Measurements from ENCODE around the gene PSME4.
"Not testable (repeated sequence)": the region's sequence is repeated elsewhere in the genome, so short reads cannot be mapped to it uniquely, and the experiment has no call there.

The PSME4 gene

DNA sequence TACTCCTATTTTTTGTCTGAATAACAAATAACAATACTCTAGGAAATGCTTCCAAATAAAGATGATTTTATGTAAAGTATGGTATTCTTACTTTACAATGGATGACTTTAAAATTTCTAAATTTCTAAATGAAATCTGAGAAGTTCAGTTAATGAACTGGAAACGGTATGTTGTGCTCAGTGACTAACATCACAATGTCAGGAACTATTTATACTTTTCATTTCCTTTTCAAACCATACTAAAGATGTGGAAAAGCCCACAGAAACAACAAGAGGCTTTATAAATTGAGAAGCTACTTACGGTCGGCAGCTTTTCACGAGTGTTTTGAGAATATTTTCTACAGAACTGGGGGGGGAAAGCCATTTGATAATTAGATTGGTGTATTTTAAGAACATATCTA is 31.1 kb downstream of the PSME4 start:
- Histone ChIP-seq H3K9me3 (ENCODE audit: control insufficient read depth in 1 of 2, low read length in 2 of 2) (no peaks in the 10 kb centered on the region), H3K27ac (ENCODE audit: low read depth, low read length) (no peak overlapping the region), H3K27me3 (ENCODE audit: control insufficient read depth in 1 of 2, insufficient read depth in 2 of 2, low read length in 2 of 2) (no peaks in the 10 kb centered on the region), H3K36me3 (ENCODE audit: control insufficient read depth in 1 of 2, insufficient read depth in 2 of 2, low read length in 2 of 2) (peaks cover 8 to 34% of the 10 kb centered on the region in 2 donors), H3K4me1 (ENCODE audit: control insufficient read depth in 1 of 2, insufficient read depth in 2 of 2, low read length in 2 of 2) (peaks cover 0 to 6% of the 10 kb centered on the region in 2 donors), H3K4me3 (ENCODE audit: low read depth in 1 of 2, low read length in 2 of 2) (no peak overlapping the region), H3K9ac (ENCODE audit: low read depth in 1 of 2, low read length in 2 of 2) (no peak overlapping the region)

DNA sequence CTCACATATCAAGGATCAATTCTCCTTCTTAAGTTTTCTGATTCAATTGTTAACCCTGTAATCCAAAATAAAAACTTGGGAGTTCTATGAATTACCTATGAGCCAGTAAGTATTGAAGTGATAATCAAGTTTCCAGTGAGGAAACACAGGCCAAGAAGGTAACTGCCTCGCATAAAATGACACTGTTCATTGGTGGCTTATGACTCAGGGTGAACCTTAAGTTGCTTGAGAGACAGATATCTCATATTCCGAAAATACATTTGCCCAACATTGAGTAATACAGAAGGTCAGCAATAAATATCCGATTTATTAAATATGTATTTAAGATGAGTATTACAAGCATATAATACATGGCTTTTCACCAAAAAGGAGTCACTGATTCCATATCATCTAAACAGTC is 31.9 kb downstream of the PSME4 start:
- Histone ChIP-seq H3K27me3 (ENCODE audit: control insufficient read depth in 1 of 2, insufficient read depth in 2 of 2, low read length in 2 of 2) (no peaks in the 10 kb centered on the region), H3K9ac (ENCODE audit: low read depth in 1 of 2, low read length in 2 of 2) (no peak overlapping the region), H3K4me1 (ENCODE audit: control insufficient read depth in 1 of 2, insufficient read depth in 2 of 2, low read length in 2 of 2) (peaks cover 0 to 6% of the 10 kb centered on the region in 2 donors), H3K36me3 (ENCODE audit: control insufficient read depth in 1 of 2, insufficient read depth in 2 of 2, low read length in 2 of 2) (peaks cover 8 to 40% of the 10 kb centered on the region in 2 donors), H3K27ac (ENCODE audit: low read depth, low read length) (no peak overlapping the region), H3K4me3 (ENCODE audit: low read depth in 1 of 2, low read length in 2 of 2) (no peak overlapping the region), H3K9me3 (ENCODE audit: control insufficient read depth in 1 of 2, low read length in 2 of 2) (no peaks in the 10 kb centered on the region)

DNA sequence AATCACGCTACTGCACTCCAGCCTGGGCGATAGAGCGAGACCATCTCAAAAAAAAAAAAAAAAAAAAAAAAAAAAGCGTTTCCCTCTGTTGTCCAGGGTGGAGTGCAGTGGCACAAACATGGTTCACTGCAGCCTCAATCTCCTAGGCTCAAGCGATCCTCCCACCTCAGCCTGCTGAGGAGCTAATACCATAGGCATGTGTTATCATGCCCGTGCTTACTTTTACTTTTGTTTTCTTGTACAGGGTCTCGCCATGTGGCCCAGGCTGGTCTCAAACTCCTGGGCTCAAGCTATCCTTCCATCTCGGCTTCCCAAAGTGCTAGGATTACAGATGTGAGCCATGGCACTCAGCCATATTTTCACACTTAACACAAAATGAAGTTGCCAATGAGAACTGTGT is 37.5 kb downstream of the PSME4 start:
- Histone ChIP-seq H3K4me1 (ENCODE audit: control insufficient read depth in 1 of 2, insufficient read depth in 2 of 2, low read length in 2 of 2) (no peaks in the 10 kb centered on the region), H3K27me3 (ENCODE audit: control insufficient read depth in 1 of 2, insufficient read depth in 2 of 2, low read length in 2 of 2) (no peaks in the 10 kb centered on the region), H3K4me3 (ENCODE audit: low read depth in 1 of 2, low read length in 2 of 2) (no peak overlapping the region), H3K9me3 (ENCODE audit: control insufficient read depth in 1 of 2, low read length in 2 of 2) (no peaks in the 10 kb centered on the region), H3K27ac (ENCODE audit: low read depth, low read length) (no peak overlapping the region), H3K36me3 (ENCODE audit: control insufficient read depth in 1 of 2, insufficient read depth in 2 of 2, low read length in 2 of 2) (peaks cover 22 to 51% of the 10 kb centered on the region in 2 donors), H3K9ac (ENCODE audit: low read depth in 1 of 2, low read length in 2 of 2) (no peak overlapping the region)

DNA sequence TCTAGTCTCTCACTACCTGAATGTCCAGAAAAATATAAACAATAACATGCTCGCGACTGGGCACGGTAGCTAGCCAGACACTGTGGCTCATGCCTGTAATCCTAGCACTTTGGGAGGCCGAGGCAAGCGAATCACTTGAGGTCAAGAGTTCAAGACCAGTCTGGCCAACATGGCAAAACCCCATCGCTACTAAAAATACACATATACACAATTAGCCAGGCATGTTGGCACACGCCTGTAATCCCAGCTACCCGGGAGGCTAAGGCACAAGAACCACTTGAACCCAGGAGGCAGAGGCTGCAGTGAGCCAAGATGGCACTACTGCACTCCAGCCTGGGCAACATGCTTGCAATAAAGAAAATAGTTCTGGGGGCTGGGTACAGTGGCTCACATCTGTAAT is 44.5 kb downstream of the PSME4 start:
- H3K4me3 ChIP-seq (ENCODE audit: low read depth in 1 of 2, low read length in 2 of 2); H3K9ac ChIP-seq (ENCODE audit: low read depth in 1 of 2, low read length in 2 of 2); H3K27ac ChIP-seq (ENCODE audit: low read depth, low read length); H3K4me1 ChIP-seq (ENCODE audit: control insufficient read depth in 1 of 2, insufficient read depth in 2 of 2, low read length in 2 of 2); H3K27me3 ChIP-seq (ENCODE audit: control insufficient read depth in 1 of 2, insufficient read depth in 2 of 2, low read length in 2 of 2); H3K9me3 ChIP-seq (ENCODE audit: control insufficient read depth in 1 of 2, low read length in 2 of 2): not testable (repeated sequence)
- peaks cover 32 to 74% of the 10 kb centered on the region in 2 donors for H3K36me3 ChIP-seq (ENCODE audit: control insufficient read depth in 1 of 2, insufficient read depth in 2 of 2, low read length in 2 of 2)

DNA sequence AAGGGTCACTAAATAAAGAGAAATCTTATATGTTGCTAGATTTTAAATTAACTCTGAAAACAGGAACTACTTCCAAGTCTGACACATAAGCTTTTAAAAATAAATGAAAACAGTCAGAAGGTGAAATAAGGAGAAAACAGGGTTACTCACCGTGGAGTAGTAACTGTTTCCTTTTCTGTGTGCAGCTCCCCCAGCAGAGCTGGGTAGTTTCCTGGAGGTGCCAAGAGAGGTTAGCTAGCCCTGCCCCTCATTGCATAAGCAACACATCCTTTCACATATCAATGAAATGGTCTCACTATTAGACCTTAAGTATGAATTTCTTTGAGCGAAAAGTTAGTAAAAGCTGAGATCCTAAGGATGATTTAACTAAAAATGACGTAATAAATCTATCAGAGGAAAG is 57.1 kb downstream of the PSME4 start:
- no peak overlapping the region for H3K4me3 ChIP-seq (ENCODE audit: low read depth in 1 of 2, low read length in 2 of 2)
- no peak overlapping the region for H3K9ac ChIP-seq (ENCODE audit: low read depth in 1 of 2, low read length in 2 of 2)
- H3K9me3 ChIP-seq (ENCODE audit: control insufficient read depth in 1 of 2, low read length in 2 of 2), result no peaks in the 10 kb centered on the region
- no peaks in the 10 kb centered on the region for H3K27me3 ChIP-seq (ENCODE audit: control insufficient read depth in 1 of 2, insufficient read depth in 2 of 2, low read length in 2 of 2)
- no peak overlapping the region for H3K27ac ChIP-seq (ENCODE audit: low read depth, low read length)
- H3K4me1 ChIP-seq (ENCODE audit: control insufficient read depth in 1 of 2, insufficient read depth in 2 of 2, low read length in 2 of 2), result no peaks in the 10 kb centered on the region
- H3K36me3 ChIP-seq (ENCODE audit: control insufficient read depth in 1 of 2, insufficient read depth in 2 of 2, low read length in 2 of 2), result peaks cover 8 to 30% of the 10 kb centered on the region in 2 donors

DNA sequence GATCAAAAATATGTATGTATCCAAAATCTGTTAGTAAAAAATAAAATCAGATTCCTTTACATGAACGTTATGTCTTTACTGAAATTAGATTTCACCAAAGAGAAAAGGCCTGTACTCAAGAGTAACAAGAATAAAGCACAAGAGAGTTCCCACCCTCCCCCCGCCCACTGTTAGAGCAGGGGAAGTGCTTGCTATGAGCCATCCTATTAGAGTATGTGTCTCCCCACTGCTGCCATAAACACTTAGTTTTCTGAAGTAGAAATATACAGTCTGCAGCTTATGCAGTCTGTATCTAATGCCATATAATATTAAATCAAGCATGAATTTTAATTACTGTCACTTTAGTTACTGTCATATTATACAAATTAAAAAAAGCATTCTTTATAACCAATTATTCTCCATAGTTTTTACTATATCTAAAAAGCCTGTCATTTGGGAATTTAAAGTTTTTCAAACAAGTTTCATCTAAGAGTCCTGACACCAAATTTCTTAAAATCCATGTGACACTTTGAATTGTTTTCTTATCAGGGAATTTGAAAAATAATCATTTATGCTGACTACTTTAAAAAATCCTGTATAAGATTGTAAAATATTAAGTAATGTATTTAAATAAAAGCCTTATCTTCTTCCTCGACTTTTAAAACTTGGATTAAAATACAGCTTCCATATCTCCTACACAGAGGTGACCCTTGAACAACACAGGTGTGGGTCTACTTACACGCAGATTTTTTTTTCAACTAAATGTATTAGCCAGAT is 59.2 kb downstream of the PSME4 start:
- Histone ChIP-seq H3K27ac (ENCODE audit: low read depth, low read length) (no peak overlapping the region), H3K27me3 (ENCODE audit: control insufficient read depth in 1 of 2, insufficient read depth in 2 of 2, low read length in 2 of 2) (no peaks in the 10 kb centered on the region), H3K9ac (ENCODE audit: low read depth in 1 of 2, low read length in 2 of 2) (no peak overlapping the region), H3K36me3 (ENCODE audit: control insufficient read depth in 1 of 2, insufficient read depth in 2 of 2, low read length in 2 of 2) (peaks cover 23 to 31% of the 10 kb centered on the region in 2 donors), H3K4me1 (ENCODE audit: control insufficient read depth in 1 of 2, insufficient read depth in 2 of 2, low read length in 2 of 2) (no peaks in the 10 kb centered on the region), H3K4me3 (ENCODE audit: low read depth in 1 of 2, low read length in 2 of 2) (no peak overlapping the region), H3K9me3 (ENCODE audit: control insufficient read depth in 1 of 2, low read length in 2 of 2) (no peaks in the 10 kb centered on the region)

DNA sequence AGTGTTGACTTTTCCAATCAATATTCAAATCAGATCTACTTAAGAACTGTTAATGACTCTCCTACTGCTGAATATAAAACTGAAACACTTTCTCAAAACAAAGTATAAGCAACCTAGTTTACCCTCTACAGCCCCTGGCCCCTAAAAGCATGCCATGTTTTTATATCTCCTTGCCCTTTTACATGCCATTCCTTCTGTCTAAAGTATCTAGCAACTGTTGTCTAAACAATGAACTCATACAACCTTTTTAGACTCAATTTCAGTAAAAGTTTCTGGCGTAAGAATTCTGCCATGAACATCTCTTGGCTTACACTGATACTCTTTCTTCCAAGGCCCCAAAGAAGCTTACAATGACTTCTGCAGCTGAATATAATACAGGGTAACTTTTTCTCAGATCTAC is 63.2 kb downstream of the PSME4 start:
- Histone ChIP-seq H3K27me3 (ENCODE audit: control insufficient read depth in 1 of 2, insufficient read depth in 2 of 2, low read length in 2 of 2) (no peaks in the 10 kb centered on the region), H3K36me3 (ENCODE audit: control insufficient read depth in 1 of 2, insufficient read depth in 2 of 2, low read length in 2 of 2) (peaks cover 34 to 58% of the 10 kb centered on the region in 2 donors), H3K4me3 (ENCODE audit: low read depth in 1 of 2, low read length in 2 of 2) (no peak overlapping the region), H3K9me3 (ENCODE audit: control insufficient read depth in 1 of 2, low read length in 2 of 2) (no peaks in the 10 kb centered on the region), H3K4me1 (ENCODE audit: control insufficient read depth in 1 of 2, insufficient read depth in 2 of 2, low read length in 2 of 2) (no peaks in the 10 kb centered on the region), H3K9ac (ENCODE audit: low read depth in 1 of 2, low read length in 2 of 2) (no peak overlapping the region), H3K27ac (ENCODE audit: low read depth, low read length) (no peak overlapping the region)

DNA sequence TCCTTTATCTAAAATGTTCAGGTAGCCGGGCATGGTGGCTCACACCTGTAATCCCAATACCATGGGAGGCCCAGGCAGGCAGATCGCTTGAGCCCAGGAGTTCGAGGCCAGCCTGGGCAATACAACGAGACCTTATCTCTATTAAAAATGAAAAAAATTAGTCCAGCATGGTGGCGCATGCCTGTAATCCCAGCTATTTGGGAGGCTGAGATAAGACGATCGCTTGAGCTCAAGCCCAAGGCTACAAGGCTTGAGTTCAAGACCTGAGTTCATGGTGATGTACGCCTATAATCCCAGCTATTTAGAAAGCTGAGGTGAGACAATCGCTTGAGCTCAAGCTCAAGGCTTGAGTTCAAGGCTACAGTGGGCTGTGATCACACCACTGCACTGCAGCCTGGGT is 65.4 kb downstream of the PSME4 start:
- no peaks in the 10 kb centered on the region for H3K4me1 ChIP-seq (ENCODE audit: control insufficient read depth in 1 of 2, insufficient read depth in 2 of 2, low read length in 2 of 2)
- no peaks in the 10 kb centered on the region for H3K9me3 ChIP-seq (ENCODE audit: control insufficient read depth in 1 of 2, low read length in 2 of 2)
- no peaks in the 10 kb centered on the region for H3K27me3 ChIP-seq (ENCODE audit: control insufficient read depth in 1 of 2, insufficient read depth in 2 of 2, low read length in 2 of 2)
- H3K36me3 ChIP-seq (ENCODE audit: control insufficient read depth in 1 of 2, insufficient read depth in 2 of 2, low read length in 2 of 2), result peaks cover 44 to 79% of the 10 kb centered on the region in 2 donors
- no peak overlapping the region for H3K9ac ChIP-seq (ENCODE audit: low read depth in 1 of 2, low read length in 2 of 2)
- no peak overlapping the region for H3K27ac ChIP-seq (ENCODE audit: low read depth, low read length)
- no peak overlapping the region for H3K4me3 ChIP-seq (ENCODE audit: low read depth in 1 of 2, low read length in 2 of 2)

DNA sequence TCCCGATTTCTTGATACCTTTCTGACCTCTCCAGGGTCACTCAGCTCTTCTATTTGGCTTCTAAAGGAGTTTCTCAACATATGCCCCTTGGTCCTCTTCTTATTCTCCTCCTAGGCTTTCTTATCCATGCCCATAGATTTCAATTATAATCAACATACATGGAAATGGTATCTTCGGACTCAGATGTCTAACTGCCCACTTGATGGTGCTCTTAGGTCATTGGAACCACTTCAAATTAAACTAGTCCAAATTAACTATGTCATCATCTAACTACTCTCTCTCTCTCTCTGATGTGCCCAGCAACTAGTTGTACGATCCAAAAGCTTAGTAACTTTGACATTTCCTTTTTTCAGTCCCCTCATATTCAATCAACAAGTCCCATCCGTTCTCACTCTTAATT is 67.8 kb downstream of the PSME4 start:
- H3K4me3 ChIP-seq (ENCODE audit: low read depth in 1 of 2, low read length in 2 of 2), result no peak overlapping the region
- H3K27me3 ChIP-seq (ENCODE audit: control insufficient read depth in 1 of 2, insufficient read depth in 2 of 2, low read length in 2 of 2), result no peaks in the 10 kb centered on the region
- peaks cover 48 to 91% of the 10 kb centered on the region in 2 donors for H3K36me3 ChIP-seq (ENCODE audit: control insufficient read depth in 1 of 2, insufficient read depth in 2 of 2, low read length in 2 of 2)
- H3K9me3 ChIP-seq (ENCODE audit: control insufficient read depth in 1 of 2, low read length in 2 of 2), result no peaks in the 10 kb centered on the region
- H3K9ac ChIP-seq (ENCODE audit: low read depth in 1 of 2, low read length in 2 of 2), result no peak overlapping the region
- H3K4me1 ChIP-seq (ENCODE audit: control insufficient read depth in 1 of 2, insufficient read depth in 2 of 2, low read length in 2 of 2), result no peaks in the 10 kb centered on the region
- no peak overlapping the region for H3K27ac ChIP-seq (ENCODE audit: low read depth, low read length)

DNA sequence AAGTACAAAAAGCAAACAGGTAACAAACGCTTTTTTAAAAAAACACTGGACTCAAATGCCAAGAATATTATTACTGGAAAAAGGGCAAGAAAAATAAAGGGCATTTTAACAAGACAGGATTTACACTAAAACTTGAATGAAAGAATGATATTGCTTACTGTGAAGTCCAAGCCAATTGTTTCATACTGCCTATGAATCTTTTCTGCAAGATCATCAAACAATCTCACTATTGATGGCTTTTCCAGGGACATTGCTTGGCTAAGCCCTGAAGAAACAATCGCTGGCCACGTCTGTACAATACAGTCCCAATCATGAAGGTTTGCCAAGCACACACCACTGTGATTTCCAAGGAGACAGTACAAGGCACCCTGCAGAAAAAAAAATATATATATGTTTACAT is 69.6 kb downstream of the PSME4 start:
- no peak overlapping the region for H3K9ac ChIP-seq (ENCODE audit: low read depth in 1 of 2, low read length in 2 of 2)
- H3K9me3 ChIP-seq (ENCODE audit: control insufficient read depth in 1 of 2, low read length in 2 of 2), result no peaks in the 10 kb centered on the region
- H3K27me3 ChIP-seq (ENCODE audit: control insufficient read depth in 1 of 2, insufficient read depth in 2 of 2, low read length in 2 of 2), result no peaks in the 10 kb centered on the region
- no peaks in the 10 kb centered on the region for H3K4me1 ChIP-seq (ENCODE audit: control insufficient read depth in 1 of 2, insufficient read depth in 2 of 2, low read length in 2 of 2)
- peaks cover 33 to 84% of the 10 kb centered on the region in 2 donors for H3K36me3 ChIP-seq (ENCODE audit: control insufficient read depth in 1 of 2, insufficient read depth in 2 of 2, low read length in 2 of 2)
- H3K27ac ChIP-seq (ENCODE audit: low read depth, low read length), result no peak overlapping the region
- no peak overlapping the region for H3K4me3 ChIP-seq (ENCODE audit: low read depth in 1 of 2, low read length in 2 of 2)

Measured in duodenal mucosa (tissue), 2 donors.